Amygdala (tissue), 56 donors: ENCODE results near the gene CAVIN1.

ENCODE experiments used
- DNase-seq, 56 donors: peaks; one replicate each; lab custom pipeline; 2025; lab: John Stamatoyannopoulos, UW

CAVIN1 gene

DNA sequence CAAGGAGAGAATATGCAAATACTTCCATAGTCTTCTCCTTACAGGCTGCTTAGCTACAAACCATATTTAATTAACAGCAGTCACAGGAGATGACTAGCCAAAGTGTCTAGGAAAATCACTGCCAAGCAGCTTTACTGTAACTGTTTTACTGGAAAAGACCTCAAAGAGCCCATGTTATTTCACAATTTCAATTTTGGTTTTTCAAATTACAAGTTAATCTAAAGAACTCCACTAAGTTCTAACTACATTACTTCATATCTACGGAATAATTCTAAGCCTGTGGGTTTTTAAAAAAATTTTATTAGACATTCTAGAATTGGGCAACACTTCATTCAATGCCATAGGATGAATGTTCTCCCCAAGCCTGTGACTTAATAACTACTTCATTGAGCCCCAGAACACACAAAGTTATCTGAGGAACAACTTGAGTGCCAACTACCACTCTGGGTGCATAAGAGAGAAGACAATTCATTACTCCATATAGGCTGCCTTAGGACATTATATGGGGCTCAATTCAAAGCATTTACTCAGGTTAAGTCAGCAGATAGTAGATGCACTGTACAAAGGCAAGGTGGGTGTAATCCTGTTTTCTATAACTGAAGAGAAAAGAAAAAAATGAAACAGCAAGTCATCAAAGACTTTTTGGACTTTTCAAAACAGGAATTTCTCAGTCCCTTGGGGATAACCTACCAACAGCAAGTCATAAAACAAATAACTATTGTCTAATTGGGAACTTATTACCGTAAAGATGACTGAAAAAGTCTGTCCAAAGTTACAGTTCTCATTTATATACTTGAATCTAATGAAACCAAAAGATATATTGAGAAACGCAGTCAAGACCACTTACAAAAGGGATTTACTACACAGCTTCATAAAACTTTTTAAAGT, 67.9 kb downstream of the CAVIN1 start:
- no peak for DNase-seq
